Neural cell (in vitro differentiated cells): ENCODE results near the gene PDE9A.

ENCODE experiments used
- EP300 ChIP-seq: fragments of 450-650 bp; conservative IDR thresholded peaks from 2 replicates; pipeline ENCODE4 v1.6.1; 2014; ENCODE audit warnings: antibody characterized with exemption, mild to moderate bottlenecking, moderate library complexity; ENCODE audit not compliant: poor library complexity, severe bottlenecking
- EZH2 ChIP-seq: fragments of 200-600, 300-800 bp; shearing (Covaris generic), sonication (generic); IDR thresholded peaks from 2 replicates; pipeline ENCODE4 v1.6.1; 2014; ENCODE audit warnings: antibody characterized with exemption, low read length, borderline replicate concordance, mild to moderate bottlenecking; ENCODE audit not compliant: insufficient read depth, poor library complexity, severe bottlenecking
- MXI1 ChIP-seq: fragments of 450-650 bp; conservative IDR thresholded peaks from 2 replicates; pipeline ENCODE4 v1.6.1; 2014; ENCODE audit warnings: antibody characterized with exemption, mild to moderate bottlenecking; ENCODE audit not compliant: poor library complexity, severe bottlenecking
- POLR2AphosphoS5 ChIP-seq: IDR thresholded peaks from 2 replicates; pipeline ENCODE4 v1.6.1; 2012
- RAD21 ChIP-seq: fragments of 450-650 bp; conservative IDR thresholded peaks from 2 replicates; pipeline ENCODE4 v1.6.1; 2014; ENCODE audit warnings: antibody characterized with exemption, mild to moderate bottlenecking, moderate library complexity
- SMC3 ChIP-seq: fragments of 450-650 bp; conservative IDR thresholded peaks from 2 replicates; pipeline ENCODE4 v1.6.1; 2014; ENCODE audit warnings: antibody characterized with exemption, mild to moderate bottlenecking, moderate library complexity; ENCODE audit not compliant: poor library complexity
- TAF1 ChIP-seq: IDR thresholded peaks from 2 replicates; pipeline ENCODE4 v1.6.1; 2012; ENCODE audit warnings: low read depth
- TF ChIP-seq, protein P1 (sequence below): IDR thresholded peaks from 2 replicates; pipeline ENCODE4 v1.6.1; 2012; ENCODE audit warnings: borderline replicate concordance
- TF ChIP-seq, protein P2 (sequence below): fragments of 450-650 bp; IDR thresholded peaks from 2 replicates; pipeline ENCODE4 v1.5.1; 2014; ENCODE audit warnings: antibody characterized with exemption, mild to moderate bottlenecking, moderate library complexity; ENCODE audit not compliant: poor library complexity, severe bottlenecking

DNA sequence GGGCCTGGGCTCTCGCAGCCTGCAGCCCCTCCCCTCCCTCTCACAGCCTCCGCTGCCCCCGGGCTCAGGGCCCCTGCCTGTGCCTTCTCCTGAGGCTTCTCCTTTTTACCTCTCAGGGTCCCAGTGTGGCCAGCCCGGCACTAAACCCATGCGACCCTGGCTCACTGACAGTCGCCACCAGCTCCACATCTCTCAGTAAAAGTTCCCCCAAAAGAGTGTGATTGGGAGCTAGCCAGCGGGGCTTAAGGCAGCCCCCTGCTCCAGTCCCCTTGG is 26.6 kb downstream of the PDE9A start:
- TF ChIP-seq, protein P1, sequence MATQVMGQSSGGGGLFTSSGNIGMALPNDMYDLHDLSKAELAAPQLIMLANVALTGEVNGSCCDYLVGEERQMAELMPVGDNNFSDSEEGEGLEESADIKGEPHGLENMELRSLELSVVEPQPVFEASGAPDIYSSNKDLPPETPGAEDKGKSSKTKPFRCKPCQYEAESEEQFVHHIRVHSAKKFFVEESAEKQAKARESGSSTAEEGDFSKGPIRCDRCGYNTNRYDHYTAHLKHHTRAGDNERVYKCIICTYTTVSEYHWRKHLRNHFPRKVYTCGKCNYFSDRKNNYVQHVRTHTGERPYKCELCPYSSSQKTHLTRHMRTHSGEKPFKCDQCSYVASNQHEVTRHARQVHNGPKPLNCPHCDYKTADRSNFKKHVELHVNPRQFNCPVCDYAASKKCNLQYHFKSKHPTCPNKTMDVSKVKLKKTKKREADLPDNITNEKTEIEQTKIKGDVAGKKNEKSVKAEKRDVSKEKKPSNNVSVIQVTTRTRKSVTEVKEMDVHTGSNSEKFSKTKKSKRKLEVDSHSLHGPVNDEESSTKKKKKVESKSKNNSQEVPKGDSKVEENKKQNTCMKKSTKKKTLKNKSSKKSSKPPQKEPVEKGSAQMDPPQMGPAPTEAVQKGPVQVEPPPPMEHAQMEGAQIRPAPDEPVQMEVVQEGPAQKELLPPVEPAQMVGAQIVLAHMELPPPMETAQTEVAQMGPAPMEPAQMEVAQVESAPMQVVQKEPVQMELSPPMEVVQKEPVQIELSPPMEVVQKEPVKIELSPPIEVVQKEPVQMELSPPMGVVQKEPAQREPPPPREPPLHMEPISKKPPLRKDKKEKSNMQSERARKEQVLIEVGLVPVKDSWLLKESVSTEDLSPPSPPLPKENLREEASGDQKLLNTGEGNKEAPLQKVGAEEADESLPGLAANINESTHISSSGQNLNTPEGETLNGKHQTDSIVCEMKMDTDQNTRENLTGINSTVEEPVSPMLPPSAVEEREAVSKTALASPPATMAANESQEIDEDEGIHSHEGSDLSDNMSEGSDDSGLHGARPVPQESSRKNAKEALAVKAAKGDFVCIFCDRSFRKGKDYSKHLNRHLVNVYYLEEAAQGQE: no peak
- TF ChIP-seq, protein P2, sequence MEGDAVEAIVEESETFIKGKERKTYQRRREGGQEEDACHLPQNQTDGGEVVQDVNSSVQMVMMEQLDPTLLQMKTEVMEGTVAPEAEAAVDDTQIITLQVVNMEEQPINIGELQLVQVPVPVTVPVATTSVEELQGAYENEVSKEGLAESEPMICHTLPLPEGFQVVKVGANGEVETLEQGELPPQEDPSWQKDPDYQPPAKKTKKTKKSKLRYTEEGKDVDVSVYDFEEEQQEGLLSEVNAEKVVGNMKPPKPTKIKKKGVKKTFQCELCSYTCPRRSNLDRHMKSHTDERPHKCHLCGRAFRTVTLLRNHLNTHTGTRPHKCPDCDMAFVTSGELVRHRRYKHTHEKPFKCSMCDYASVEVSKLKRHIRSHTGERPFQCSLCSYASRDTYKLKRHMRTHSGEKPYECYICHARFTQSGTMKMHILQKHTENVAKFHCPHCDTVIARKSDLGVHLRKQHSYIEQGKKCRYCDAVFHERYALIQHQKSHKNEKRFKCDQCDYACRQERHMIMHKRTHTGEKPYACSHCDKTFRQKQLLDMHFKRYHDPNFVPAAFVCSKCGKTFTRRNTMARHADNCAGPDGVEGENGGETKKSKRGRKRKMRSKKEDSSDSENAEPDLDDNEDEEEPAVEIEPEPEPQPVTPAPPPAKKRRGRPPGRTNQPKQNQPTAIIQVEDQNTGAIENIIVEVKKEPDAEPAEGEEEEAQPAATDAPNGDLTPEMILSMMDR: no peak
- no peak for TF ChIP-seq POLR2AphosphoS5
- TF ChIP-seq EP300: no peak
- TF ChIP-seq TAF1: no peak
- TF ChIP-seq RAD21: no peak
- no peak for TF ChIP-seq EZH2
- no peak for TF ChIP-seq SMC3
- no peak for TF ChIP-seq MXI1
